Chondrocyte (in vitro differentiated cells): ENCODE results near the gene DNAJC27. TPM values are rescaled to one million over a fixed set of nuclear protein-coding genes. Genes with fewer than 3 reads are reported as not detected.

Experiments used
- DNase-seq: peaks from one replicate; pipeline ENCODE4 v3.0.0; 2021; ENCODE audit warnings: mixed read lengths, low spot score
- H3K27ac Mint-ChIP-seq: one replicate; pipeline ENCODE4 v1.8.0; 2021; ENCODE audit warnings: mild to moderate bottlenecking, moderate library complexity, mixed read lengths; ENCODE audit not compliant: unreplicated experiment
- H3K27me3 Mint-ChIP-seq: 2 replicates; pipeline ENCODE4 v1.8.0; 2021; ENCODE audit warnings: low read depth, mixed read lengths
- H3K36me3 Mint-ChIP-seq: 2 replicates; pipeline ENCODE4 v1.8.0; 2021; ENCODE audit warnings: low read depth, mixed read lengths
- H3K4me1 Mint-ChIP-seq: 2 replicates; pipeline ENCODE4 v1.8.0; 2021; ENCODE audit warnings: low read depth, mild to moderate bottlenecking, mixed read lengths
- H3K4me3 Mint-ChIP-seq: one replicate; pipeline ENCODE4 v1.8.0; 2021; ENCODE audit warnings: mild to moderate bottlenecking, moderate library complexity, mixed read lengths; ENCODE audit not compliant: unreplicated experiment
- H3K9me3 Mint-ChIP-seq: 2 replicates; pipeline ENCODE4 v1.8.0; 2021; ENCODE audit warnings: low read depth, mixed read lengths
- CTCF ChIP-seq: fragments of 200-600 bp; sonication (generic); IDR thresholded peaks from 2 replicates; pipeline ENCODE4 v1.5.0; 2021; ENCODE audit warnings: antibody characterized with exemption, mild to moderate bottlenecking, moderate library complexity
- total RNA-seq: library from RNA; stranded (reverse); gene quantifications from 3 replicates; pipeline ENCODE4 v1.2.1, GENCODE V29; 2021

The DNAJC27 gene
- total RNA-seq, 1 donor from 2014 or later, result 3.8 TPM

- Mint-ChIP-seq H3K4me3 (no peak overlapping the region), H3K4me1 (peaks cover 9% of the 10 kb centered on the region), H3K27ac (no peak overlapping the region), H3K27me3 (no peaks in the 10 kb centered on the region), H3K9me3 (no peaks in the 10 kb centered on the region), H3K36me3 (no peaks in the 10 kb centered on the region)
- no peak for TF ChIP-seq CTCF
- DNase-seq, result no peak
Observed at GRCh38 chr2:24929230-24929629, 42.5 kb downstream of the DNAJC27 start.

GRCh38 chr2:24928036-24928435 lies 43.7 kb downstream of the DNAJC27 start:
- no peak overlapping the region for H3K4me3 Mint-ChIP-seq
- DNase-seq, result no peak
- no peaks in the 10 kb centered on the region for H3K36me3 Mint-ChIP-seq
- no peaks in the 10 kb centered on the region for H3K9me3 Mint-ChIP-seq
- TF ChIP-seq CTCF, result no peak
- H3K27ac Mint-ChIP-seq, result no peak overlapping the region
- H3K4me1 Mint-ChIP-seq, result peaks cover 9% of the 10 kb centered on the region
- no peaks in the 10 kb centered on the region for H3K27me3 Mint-ChIP-seq

- no peaks in the 10 kb centered on the region for H3K9me3 Mint-ChIP-seq
- no peaks in the 10 kb centered on the region for H3K27me3 Mint-ChIP-seq
- H3K36me3 Mint-ChIP-seq, result no peaks in the 10 kb centered on the region
- no peak for DNase-seq
- H3K27ac Mint-ChIP-seq, result no peak overlapping the region
- no peak for TF ChIP-seq CTCF
- peaks cover 9% of the 10 kb centered on the region for H3K4me1 Mint-ChIP-seq
- no peak overlapping the region for H3K4me3 Mint-ChIP-seq
Observed at GRCh38 chr2:24926602-24927252, 45.0 kb downstream of the DNAJC27 start.

GRCh38 chr2:24926220-24926601 lies 45.5 kb downstream of the DNAJC27 start:
- H3K4me1 Mint-ChIP-seq, result peaks cover 7% of the 10 kb centered on the region
- H3K27ac Mint-ChIP-seq, result no peak overlapping the region
- H3K9me3 Mint-ChIP-seq, result no peaks in the 10 kb centered on the region
- no peak for DNase-seq
- H3K27me3 Mint-ChIP-seq, result no peaks in the 10 kb centered on the region
- H3K36me3 Mint-ChIP-seq, result no peaks in the 10 kb centered on the region
- no peak overlapping the region for H3K4me3 Mint-ChIP-seq
- TF ChIP-seq CTCF, result no peak

GRCh38 chr2:24925815-24926214 lies 45.9 kb downstream of the DNAJC27 start:
- Mint-ChIP-seq H3K36me3 (no peaks in the 10 kb centered on the region), H3K4me1 (peaks cover 3% of the 10 kb centered on the region), H3K9me3 (no peaks in the 10 kb centered on the region), H3K27ac (no peak overlapping the region), H3K27me3 (no peaks in the 10 kb centered on the region), H3K4me3 (no peak overlapping the region)
- no peak for DNase-seq
- no peak for TF ChIP-seq CTCF
